ENCODE results near the gene EPB41L3.
"Not testable (repeated sequence)": the region's sequence is repeated elsewhere in the genome, so short reads cannot be mapped to it uniquely, and the experiment has no call there.

Gene EPB41L3

DNA sequence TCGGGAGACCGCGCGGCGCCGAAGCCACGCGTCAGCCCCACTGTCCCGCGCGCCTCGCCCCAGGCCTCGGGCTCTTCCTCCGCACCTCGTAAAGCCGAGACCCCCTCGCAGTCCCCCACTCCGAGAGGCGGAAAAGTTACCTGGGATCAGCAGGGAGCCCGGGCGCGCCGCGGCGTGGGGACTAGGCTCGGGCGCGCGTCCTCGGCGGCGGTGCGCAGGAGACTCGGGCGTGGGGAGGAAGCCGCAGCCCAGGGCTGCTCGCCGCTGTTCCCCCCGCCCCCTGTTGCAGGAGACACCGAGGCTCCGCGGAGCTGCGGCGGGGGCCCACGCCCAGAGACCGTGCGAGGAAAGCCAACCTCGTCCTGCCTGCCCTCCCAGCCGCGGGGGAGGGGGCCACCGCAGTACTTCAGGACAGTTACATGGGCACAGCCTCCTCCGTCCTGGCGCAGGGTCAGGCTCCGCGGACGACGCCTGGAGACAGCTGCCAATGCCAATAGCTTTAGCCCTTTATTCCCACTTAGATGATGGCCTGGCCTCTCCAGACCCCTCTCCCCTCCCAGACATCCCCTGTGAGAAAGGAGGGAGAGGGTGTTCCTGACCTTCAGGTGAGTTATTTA is at the start of gene EPB41L3:
Gene EPB41L3 (minus strand): TSS at position 225 of the 617 bp plus-strand sequence. CDS start 54,814 bp downstream, outside the sequence.
- DNase-seq, result no peak

DNA sequence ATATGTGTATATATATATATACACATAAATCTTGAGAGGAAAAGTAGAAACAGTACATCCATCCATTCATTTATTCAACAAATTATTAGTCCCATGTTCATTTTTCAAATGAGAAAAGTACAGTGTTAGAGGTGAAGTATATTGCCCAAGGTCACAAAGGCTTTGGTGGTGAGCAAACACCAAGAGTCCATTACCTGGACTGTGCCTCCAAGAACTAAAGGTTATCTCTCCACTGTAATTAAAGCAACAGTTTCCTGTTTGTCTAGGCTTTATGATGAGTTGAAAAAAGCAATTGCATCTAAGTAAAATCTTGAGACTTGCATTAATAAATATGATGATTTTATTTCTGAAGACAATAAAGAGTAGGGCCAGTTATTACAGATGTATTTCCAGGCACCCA is 44.7 kb upstream of the EPB41L3 start:
- no peak for DNase-seq

DNA sequence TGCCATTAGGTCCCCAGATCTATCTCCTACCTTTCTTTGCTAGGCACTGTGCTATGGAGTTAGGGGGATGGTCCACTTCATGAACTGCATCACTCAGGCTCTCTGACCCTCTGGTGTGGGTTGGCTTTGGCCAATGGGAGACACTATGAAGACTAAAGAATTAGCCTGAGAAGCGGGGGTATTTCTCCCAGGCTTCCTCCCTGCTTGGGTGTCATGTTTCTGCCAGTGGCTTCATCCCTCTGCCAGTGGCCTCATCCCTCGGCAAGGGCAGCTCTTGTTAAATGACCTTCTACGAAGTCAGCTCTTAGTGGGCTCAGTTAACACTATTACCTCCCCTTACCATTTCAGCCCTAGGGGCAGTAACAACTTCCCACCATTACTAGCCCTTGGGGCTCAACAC is 41.9 kb upstream of the EPB41L3 start:
- no peak for DNase-seq

- DNase-seq, result no peak
Observed at GRCh38 chr18:5584746-5585417, 41.1 kb upstream of the EPB41L3 start.

DNA sequence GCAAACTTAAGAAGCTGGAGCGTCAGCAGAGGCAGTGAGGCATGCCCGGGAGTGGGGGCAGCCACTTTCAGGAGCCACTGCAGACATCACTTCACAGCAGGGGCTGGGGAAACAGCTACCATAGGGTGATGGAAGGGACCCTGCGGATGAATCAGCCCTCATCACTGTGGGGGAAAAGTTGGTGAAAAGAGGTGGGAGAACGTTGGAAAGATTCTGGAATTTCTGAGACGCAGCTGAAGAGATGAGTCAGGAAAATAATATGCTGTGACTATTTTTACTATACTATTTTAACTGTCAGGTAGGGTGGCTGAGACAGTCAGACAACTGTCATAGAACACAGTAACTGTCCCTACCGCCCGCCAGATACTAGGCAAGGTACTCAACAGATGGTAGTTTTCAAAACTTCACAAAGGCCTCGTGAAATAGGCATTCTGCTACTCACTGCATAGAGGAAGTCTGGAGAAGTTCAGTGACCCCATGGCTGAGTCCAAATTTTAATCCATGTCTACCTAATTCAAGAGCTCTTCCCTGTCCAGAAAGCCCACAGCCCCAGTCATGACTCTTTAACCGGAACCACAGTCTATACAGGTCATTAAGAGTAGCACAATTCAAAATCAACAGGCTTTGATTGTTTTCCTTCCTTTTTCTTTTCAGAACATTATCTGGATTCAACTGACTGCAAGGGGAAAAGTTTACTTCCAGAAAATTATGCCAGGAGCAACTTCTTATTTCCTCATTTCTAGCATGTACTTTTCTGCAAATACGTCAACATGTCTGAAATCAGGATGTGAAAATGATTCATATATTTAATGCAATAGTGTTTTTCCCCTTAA is 39.3 kb upstream of the EPB41L3 start:
- DNase-seq, result no peak

- DNase-seq, result no peak
Observed at GRCh38 chr18:5582076-5582475, 38.3 kb upstream of the EPB41L3 start.

DNA sequence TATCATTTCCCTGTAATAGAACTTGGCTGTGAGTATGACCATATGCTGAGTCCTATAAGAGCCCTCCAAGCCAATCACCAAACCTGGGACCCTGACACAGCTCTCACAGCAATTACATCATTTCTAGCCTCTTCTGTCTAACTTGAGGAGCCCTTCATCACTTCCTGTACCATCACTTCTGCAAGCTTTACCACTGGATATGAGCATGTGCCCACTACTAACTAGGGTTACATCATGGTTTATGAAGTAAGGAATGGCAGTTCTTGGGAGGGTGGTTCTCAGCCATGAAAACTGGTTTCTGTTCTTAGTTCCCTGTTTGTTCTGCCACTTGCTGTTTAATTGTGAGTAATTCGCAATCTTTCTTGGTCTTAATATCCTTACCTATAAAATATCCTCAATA is 31.0 kb upstream of the EPB41L3 start:
- DNase-seq, result no peak

DNA sequence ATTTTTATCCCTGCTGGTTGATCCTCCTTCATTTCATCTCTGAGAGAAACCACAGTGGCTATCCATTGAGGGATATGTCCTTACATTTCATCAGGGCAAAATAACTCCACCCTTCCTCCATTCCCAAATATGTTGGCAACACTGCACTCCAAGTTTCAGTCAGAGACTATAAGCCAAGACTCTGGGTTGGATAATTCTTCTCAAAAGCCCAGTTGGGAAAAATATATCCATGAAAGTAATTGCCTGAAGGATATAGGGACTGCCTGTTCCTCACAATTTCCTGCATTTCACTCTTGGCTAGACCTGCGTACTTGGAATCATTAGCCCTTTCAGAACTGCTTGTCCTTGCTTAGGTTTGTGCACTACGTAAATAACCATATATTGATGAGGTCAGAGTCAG is 27.9 kb upstream of the EPB41L3 start:
- DNase-seq, result no peak

DNA sequence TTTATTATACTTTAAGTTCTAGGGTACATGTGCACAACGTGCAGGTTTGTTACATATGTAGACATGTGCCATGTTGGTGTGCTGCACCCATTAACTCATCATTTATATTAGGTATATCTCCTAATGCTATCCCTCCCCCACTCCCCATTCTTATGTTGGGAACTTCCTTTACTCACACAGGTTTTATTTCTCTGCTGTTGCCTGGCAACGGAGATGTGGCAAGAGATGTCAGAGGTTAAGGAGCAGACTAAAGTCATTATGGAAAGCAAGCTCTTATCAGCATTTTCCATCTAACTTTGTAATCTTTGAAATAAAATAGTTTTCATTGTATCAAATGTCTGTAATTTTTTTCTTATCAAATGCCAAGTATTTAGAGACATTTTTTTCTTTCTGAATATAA is 26.8 kb upstream of the EPB41L3 start:
- not testable (repeated sequence) for DNase-seq

DNA sequence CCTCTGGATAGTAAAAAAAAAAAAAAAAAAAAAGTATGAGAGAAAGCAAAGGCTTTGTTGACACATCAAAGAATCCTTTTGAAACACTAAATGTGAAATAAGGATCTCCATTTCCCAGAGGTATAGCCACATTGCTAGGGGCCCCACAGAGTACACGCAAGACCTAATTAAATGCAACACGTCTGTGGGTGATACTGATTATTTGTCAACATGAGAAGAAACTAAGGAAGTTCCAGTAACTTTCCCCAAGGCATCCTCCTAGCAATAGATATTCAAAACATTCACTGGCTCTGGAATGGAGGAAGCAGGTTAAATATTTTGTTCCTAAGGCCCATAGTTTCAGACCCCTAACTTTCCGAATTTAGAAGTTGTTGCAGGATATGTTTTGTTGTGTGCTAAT is 24.6 kb upstream of the EPB41L3 start:
- no peak for DNase-seq

DNA sequence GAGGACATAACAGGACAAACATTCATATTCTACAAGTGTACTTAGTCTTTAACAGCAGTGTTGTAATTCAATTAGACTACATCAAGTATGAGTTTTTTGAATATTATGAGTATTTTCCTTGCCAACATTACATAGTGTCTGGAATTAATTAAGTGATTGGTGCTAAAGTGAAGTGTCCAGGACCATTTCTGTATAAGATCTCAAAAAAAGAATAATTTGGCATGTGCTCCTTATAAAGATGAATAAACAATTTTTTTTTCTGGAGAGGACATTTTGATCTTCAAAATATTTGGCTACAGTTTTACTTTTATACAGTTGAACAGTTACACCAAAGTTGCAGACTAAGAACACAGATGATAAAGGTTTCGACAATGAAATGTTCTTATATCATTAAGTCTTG is 15.1 kb upstream of the EPB41L3 start:
- no peak for DNase-seq

DNA sequence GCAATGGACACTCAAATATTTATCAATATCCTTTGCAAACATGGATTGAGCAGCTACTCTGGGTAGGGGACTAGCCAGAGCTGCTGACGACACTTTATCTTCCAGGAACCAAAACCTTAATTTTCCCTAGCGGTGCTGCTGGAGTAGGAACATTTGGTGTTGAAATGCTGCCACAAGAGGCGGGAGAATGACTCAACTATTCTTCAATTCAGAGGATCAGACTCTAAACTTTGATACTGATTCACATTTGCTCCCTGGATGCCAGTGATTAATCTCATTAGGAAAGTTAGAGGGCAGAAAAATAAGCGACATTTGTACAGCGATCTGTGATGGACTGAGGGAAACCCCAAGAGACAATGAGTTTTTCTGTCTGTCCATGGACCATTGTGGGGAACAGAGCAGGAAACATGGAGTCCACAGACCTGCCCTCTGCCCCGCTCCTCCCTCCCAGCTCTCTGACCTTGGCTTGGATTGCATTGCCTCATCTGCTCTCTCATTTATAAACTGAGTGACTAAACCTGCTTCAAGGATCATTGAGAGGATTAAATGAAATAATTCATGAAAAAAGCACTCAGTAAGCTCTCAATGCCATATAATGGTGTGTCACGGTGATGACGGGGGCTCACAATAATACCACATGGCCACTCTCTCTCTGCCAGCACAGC is 12.6 kb upstream of the EPB41L3 start:
- DNase-seq, result no peak

- DNase-seq, result no peak
Observed at GRCh38 chr18:5554629-5555028, 10.8 kb upstream of the EPB41L3 start.

- DNase-seq, result no peak
Observed at GRCh38 chr18:5546660-5547059, 2.9 kb upstream of the EPB41L3 start.

DNA sequence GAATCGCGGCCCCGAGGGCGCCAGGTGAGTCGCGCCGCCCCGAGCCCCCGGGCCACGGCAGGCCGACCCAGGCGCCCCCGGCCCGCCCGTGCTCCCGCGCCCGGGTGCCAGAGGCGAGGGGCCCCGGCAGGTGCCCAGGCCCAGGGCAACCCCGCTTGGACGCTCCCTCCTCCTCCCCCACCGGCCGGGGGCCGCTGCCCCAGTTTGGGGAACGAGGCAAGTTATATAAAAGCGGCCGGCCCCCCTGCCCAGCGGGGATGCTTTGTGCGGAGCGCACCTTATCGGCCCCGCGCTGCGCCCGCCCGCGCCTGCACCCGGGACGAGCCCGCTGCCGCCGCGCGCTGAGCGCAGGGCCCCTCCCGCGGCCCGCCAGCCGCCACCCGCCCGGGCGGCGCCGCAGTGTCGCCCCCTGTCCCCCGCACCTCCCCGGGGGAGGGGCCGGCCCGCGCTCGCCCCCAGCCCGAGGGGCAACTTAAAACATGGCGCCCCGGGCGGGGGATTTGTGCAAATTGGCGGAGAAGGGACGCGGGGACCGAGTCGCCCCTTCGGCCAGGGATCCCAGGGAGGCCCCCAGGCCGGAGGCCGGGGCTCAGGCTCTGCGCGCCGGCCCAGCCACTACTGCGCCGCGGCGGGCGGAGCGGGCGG is 639 bp downstream of the EPB41L3 start:
- no peak for DNase-seq

DNA sequence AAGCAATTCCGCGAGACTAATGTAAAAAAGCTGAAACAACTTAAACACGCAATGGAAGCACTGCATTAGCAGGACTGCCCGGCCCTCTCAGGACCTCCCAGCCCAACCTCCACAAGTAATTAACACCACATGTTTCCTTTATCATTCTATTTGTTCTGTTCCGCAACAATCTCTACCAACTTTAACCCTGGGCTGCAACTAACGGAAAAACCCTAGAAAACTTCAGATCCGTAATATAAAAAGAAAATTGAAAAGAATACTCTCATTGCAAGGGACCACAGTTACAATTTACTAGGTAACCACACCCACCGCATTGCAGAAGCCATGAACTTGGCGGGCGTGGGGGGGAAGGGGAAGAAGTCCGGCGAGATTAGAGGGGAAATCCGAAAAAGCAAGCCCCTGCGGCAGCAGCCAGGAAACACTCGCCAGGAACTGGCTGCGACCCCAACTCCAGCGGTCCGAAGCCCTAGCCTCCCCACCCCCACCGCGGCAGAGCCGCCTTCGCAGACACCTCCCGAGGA is 1.2 kb downstream of the EPB41L3 start:
- no peak for DNase-seq

DNA sequence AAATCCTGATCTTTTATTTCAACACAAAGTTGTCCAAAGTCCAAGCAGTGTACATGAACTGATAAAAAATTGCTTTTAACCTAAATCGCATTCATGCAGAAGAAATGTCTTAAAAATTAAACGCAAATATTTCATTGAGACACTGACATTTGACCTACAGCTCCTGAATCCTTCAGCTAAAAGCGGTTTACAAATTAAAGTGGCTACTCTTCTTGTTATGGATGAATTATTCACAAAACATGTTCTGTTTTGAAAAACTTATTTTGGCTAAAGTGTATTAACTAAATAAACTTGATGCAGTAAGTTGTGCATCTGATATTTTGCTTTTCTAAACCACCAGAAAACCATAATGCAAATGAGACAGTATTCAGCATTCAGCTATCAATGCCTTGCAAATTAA is 2.2 kb downstream of the EPB41L3 start:
- no peak for DNase-seq

DNA sequence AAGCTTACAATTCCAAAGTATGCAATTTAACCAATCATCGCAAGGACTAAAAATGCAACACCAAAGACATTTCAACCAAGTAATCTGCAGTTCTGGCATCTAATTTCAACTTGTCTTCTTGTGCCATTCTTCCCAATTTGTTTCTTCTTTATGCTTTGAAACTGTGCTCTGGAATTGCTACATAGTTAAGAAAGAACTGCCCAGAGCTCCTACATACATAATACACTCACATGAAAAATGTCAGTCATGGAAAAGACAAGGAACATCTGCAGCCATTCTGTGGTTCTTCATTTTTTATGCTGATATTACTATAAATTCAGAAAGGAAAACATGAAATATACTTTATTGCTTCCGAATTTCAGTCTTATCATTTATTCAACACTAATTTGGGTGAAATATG is 4.4 kb downstream of the EPB41L3 start:
- DNase-seq, result no peak

DNA sequence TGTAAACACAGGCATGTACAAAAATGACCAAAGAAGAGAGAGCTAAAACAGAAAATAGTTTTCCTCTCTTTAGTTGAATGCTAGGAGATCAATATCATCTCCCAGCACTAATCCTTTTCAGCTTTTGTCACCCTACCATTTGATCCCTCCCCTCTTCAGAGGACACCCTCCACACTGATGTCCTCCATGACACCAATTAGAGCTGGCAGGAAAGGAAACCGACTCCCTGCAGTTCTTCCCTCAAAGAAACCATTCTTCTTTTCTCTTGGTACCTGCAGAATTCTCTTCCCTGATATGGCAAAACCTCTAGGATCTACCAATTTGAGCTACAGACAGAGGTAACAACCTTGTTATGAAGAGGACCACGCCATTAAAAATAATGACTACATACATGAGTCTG is 5.3 kb downstream of the EPB41L3 start:
- DNase-seq, result no peak

- no peak for DNase-seq
Observed at GRCh38 chr18:5537860-5538259, 5.9 kb downstream of the EPB41L3 start.

- no peak for DNase-seq
Observed at GRCh38 chr18:5534845-5535244, 9.0 kb downstream of the EPB41L3 start.

DNA sequence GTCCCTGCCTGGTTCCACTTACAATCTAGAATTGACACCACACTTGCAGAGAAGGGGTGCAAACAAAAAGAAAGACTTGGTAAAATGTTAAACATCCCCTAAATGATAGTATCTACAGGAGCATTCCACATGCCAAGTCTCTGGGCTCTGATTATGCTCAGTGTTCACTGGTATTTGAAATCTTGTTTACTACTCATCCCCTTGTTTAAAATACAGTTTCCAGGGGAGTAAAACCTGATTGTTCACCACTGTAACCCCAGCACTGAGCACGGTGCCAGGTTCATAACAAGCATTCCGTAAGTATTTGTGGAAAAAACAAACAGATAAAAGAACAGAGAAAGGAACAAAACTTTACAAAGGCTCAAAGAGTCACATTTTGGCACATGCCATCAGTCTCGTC is 11.7 kb downstream of the EPB41L3 start:
- no peak for DNase-seq
